ENCODE data around the gene PPP1R13B.

The PPP1R13B gene

DNA sequence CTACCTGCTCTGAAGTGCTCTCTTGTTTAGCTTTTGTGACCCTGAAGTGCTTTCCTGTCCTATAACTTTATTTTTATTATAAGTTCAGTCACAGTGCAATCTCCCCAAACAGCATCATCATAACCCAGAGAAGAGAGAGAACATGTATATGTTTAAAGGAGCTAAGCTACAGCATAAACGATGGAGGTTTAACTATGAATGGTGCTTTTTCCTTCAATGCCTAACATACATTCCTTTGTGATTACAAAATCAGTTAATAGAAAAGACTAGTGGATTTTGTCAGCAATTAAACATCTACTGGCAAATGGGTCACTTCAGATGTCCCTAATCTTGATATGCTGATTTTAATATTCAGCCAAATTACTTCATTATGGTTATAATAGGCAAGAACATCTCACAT lies 85.3 kb downstream of the PPP1R13B start:
- Histone ChIP-seq H3K27me3 (ENCODE audit: control insufficient read depth, insufficient read depth, low read length) (no peaks in the 10 kb centered on the region), H3K9me3 (ENCODE audit: control insufficient read depth, insufficient read depth, low read length) (no peaks in the 10 kb centered on the region), H3K4me1 (ENCODE audit: control insufficient read depth, insufficient read depth, low read length) (peaks cover 2% of the 10 kb centered on the region), H3K9ac (ENCODE audit: low read depth, low read length) (no peak overlapping the region), H3K36me3 (ENCODE audit: control insufficient read depth, insufficient read depth, low read length) (no peaks in the 10 kb centered on the region), H3K4me3 (ENCODE audit: low read depth, low read length) (no peak overlapping the region)

DNA sequence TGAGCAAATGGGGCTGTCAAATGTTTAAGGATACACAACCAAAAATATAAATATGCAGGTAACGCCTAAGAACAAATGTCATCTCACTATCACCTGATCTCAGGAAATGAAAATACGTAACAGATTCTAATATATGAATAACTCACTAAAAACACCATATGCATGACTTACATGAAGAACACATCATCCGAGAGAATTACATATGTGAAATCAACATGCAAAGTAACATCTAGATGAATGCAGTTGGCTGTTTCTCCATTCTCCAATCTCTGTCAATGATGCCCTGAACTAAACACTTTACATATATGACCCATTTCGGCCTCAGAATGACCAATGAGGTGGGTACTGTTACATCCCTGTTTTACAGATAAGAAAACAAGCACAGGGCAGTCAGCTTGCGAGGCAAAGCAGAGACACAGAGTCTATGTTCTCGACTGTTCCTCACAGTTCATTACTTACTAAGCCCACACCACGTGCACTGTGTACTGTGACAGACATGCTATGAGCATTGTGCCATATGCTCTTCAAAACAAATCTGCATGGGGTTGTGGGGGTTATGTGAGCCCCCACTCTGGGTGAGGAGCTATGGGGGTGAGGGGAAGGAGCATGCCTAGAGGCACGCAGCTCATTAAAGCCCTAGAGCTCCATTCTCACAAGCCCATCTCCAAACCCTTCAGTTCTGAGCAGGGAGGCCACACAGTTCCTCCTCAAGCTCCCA lies 89.2 kb downstream of the PPP1R13B start:
- Histone ChIP-seq H3K9ac (ENCODE audit: low read depth, low read length) (no peak overlapping the region), H3K4me3 (ENCODE audit: low read depth, low read length) (no peak overlapping the region), H3K36me3 (ENCODE audit: control insufficient read depth, insufficient read depth, low read length) (no peaks in the 10 kb centered on the region), H3K9me3 (ENCODE audit: control insufficient read depth, insufficient read depth, low read length) (no peaks in the 10 kb centered on the region), H3K27me3 (ENCODE audit: control insufficient read depth, insufficient read depth, low read length) (no peaks in the 10 kb centered on the region), H3K4me1 (ENCODE audit: control insufficient read depth, insufficient read depth, low read length) (peaks cover 2% of the 10 kb centered on the region)

DNA sequence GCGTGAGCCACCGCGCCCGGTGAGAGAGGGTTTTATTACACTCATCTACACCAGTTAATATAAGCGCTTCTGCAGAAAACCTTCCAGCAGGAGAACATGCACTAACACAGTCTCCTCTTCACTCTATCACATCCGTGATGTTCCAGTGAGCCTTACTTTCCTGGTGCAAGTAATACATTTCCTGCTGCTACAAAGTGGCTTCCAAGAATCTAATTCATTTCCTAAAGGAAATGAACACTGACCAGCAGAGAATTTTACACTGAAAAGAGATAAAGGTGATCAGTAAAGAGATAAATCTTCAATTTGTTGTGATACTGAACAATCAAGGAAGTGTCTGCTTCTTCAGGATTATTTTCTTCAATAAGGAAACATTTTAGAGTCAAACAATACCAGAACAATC lies 92.3 kb downstream of the PPP1R13B start:
- Histone ChIP-seq H3K4me3 (ENCODE audit: low read depth, low read length) (no peak overlapping the region), H3K4me1 (ENCODE audit: control insufficient read depth, insufficient read depth, low read length) (no peaks in the 10 kb centered on the region), H3K9me3 (ENCODE audit: control insufficient read depth, insufficient read depth, low read length) (no peaks in the 10 kb centered on the region), H3K36me3 (ENCODE audit: control insufficient read depth, insufficient read depth, low read length) (no peaks in the 10 kb centered on the region), H3K9ac (ENCODE audit: low read depth, low read length) (no peak overlapping the region), H3K27me3 (ENCODE audit: control insufficient read depth, insufficient read depth, low read length) (no peaks in the 10 kb centered on the region)

DNA sequence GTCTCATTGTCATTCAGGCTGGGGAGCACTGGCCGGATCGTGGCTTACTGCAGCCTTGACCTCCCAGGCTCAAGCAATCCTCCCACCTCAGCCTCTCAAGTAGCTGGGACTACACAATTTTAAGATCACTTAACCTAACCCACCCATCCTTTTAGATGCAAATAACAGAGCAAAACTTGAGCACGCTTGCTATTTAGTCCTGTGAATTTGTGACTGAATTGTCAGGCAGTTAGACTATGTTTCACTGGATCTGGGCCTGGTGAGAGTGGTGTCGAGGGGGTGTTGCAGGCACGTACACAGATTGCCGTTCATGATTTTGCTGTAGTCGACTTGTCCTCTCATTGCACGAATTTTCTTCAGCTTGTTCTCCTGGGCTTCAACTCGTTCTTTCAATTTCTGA lies 93.6 kb downstream of the PPP1R13B start:
- no peak overlapping the region for H3K4me3 ChIP-seq (ENCODE audit: low read depth, low read length)
- H3K9ac ChIP-seq (ENCODE audit: low read depth, low read length) = no peak overlapping the region
- H3K36me3 ChIP-seq (ENCODE audit: control insufficient read depth, insufficient read depth, low read length) = no peaks in the 10 kb centered on the region
- no peaks in the 10 kb centered on the region for H3K4me1 ChIP-seq (ENCODE audit: control insufficient read depth, insufficient read depth, low read length)
- H3K9me3 ChIP-seq (ENCODE audit: control insufficient read depth, insufficient read depth, low read length) = no peaks in the 10 kb centered on the region
- H3K27me3 ChIP-seq (ENCODE audit: control insufficient read depth, insufficient read depth, low read length) = no peaks in the 10 kb centered on the region

DNA sequence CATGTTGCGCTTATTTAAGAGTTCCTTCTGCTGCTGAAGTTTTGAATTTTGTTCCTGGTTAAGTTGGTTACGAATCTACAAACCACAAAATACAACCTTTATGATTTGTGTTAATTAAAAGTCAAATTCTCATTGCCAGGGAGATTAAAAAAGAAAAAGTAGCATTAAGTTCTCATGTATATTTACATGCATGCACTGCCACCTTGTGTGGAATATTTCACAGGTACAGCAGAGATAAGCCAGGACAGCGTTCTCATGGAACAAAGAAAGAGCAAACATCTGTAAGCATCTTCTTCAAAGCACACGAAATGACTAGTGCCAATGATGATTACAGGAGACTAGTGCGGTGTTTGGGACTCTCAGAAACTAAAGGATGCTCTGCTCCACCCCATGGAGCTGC lies 97.5 kb downstream of the PPP1R13B start:
- Histone ChIP-seq H3K36me3 (ENCODE audit: control insufficient read depth, insufficient read depth, low read length) (no peaks in the 10 kb centered on the region), H3K9ac (ENCODE audit: low read depth, low read length) (no peak overlapping the region), H3K4me1 (ENCODE audit: control insufficient read depth, insufficient read depth, low read length) (no peaks in the 10 kb centered on the region), H3K9me3 (ENCODE audit: control insufficient read depth, insufficient read depth, low read length) (no peaks in the 10 kb centered on the region), H3K4me3 (ENCODE audit: low read depth, low read length) (no peak overlapping the region), H3K27me3 (ENCODE audit: control insufficient read depth, insufficient read depth, low read length) (no peaks in the 10 kb centered on the region)

DNA sequence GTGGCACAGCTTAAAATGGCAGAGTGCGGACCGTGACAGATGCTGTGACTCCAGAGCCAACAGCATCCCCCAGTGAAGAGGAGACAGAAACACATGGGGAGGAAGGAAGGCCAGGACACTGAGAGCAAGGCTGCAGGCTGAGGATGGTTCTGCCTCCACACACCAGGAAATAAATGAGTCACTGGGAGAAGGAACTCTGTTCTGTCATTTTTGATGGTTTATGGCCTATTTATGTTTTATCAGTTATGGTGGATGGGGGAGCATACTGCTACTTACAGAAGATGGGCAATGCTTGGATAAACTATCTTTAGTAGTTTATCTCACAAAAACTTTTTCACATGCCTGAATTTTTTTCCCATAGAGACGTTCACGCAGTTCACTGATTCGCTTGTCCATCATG lies 97.9 kb downstream of the PPP1R13B start:
- H3K9me3 ChIP-seq (ENCODE audit: control insufficient read depth, insufficient read depth, low read length) = no peaks in the 10 kb centered on the region
- H3K4me1 ChIP-seq (ENCODE audit: control insufficient read depth, insufficient read depth, low read length) = no peaks in the 10 kb centered on the region
- no peaks in the 10 kb centered on the region for H3K27me3 ChIP-seq (ENCODE audit: control insufficient read depth, insufficient read depth, low read length)
- no peak overlapping the region for H3K4me3 ChIP-seq (ENCODE audit: low read depth, low read length)
- H3K9ac ChIP-seq (ENCODE audit: low read depth, low read length) = no peak overlapping the region
- peaks cover 3% of the 10 kb centered on the region for H3K36me3 ChIP-seq (ENCODE audit: control insufficient read depth, insufficient read depth, low read length)

DNA sequence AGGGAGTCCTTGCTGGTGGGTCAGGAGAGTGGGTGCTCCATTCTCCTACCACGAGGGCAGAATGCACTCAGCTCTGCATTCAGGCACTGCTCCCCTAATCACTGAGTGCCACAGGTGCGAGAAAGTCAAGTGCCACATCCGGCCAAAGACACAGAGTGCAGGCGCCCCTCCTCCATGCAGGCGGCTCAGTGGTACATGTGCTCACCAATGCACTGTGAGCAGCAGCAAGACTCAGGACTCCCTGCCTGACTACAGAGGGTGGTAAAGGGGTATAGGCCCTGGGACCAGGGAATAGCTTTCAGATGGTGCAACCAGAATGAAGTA lies 98.9 kb downstream of the PPP1R13B start:
- no peaks in the 10 kb centered on the region for H3K27me3 ChIP-seq (ENCODE audit: control insufficient read depth, insufficient read depth, low read length)
- H3K4me1 ChIP-seq (ENCODE audit: control insufficient read depth, insufficient read depth, low read length) = no peaks in the 10 kb centered on the region
- peaks cover 3% of the 10 kb centered on the region for H3K36me3 ChIP-seq (ENCODE audit: control insufficient read depth, insufficient read depth, low read length)
- H3K9me3 ChIP-seq (ENCODE audit: control insufficient read depth, insufficient read depth, low read length) = no peaks in the 10 kb centered on the region
- H3K9ac ChIP-seq (ENCODE audit: low read depth, low read length) = no peak overlapping the region
- no peak overlapping the region for H3K4me3 ChIP-seq (ENCODE audit: low read depth, low read length)

DNA sequence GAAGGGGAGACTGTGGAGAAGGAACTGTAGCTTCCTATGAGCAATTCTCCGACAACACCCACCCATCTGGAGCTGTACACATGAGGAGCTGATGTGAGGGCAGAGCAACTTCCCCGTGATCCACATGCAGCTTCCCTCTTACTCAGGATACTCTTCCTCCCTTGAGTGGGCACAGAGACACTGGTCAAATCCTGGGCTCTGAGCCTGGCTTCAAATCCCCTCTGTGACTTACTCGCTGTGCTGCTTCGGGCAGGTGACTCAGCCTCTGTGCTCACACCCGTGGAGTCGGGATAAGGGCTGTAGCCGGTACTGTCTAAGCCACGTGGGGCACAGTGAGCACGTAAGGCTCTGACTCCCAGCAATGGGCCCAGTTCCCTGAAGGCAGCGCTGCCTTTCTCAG lies 100.7 kb downstream of the PPP1R13B start:
- Histone ChIP-seq H3K36me3 (ENCODE audit: control insufficient read depth, insufficient read depth, low read length) (peaks cover 3% of the 10 kb centered on the region), H3K4me3 (ENCODE audit: low read depth, low read length) (no peak overlapping the region), H3K27me3 (ENCODE audit: control insufficient read depth, insufficient read depth, low read length) (no peaks in the 10 kb centered on the region), H3K4me1 (ENCODE audit: control insufficient read depth, insufficient read depth, low read length) (no peaks in the 10 kb centered on the region), H3K9me3 (ENCODE audit: control insufficient read depth, insufficient read depth, low read length) (no peaks in the 10 kb centered on the region), H3K9ac (ENCODE audit: low read depth, low read length) (no peak overlapping the region)

DNA sequence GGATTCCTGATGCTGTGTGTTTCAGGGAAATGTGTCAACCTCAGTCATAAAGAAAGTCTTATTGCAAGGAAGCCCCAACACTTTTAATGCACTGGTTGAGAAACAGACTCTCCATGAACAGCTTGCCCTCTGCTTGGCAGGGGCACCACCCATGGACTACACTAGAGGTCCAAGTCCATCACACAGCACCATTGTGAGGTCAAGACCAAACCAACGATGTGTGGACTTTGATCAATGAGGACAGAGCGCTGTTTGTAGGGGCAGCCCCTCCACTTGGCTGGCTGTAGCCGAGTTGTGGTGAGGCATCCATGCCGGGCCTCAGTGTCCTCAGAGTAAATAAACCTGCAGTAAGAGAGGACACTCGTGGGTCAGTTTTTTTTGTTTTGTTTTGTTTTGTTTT lies 102.0 kb downstream of the PPP1R13B start:
- H3K36me3 ChIP-seq (ENCODE audit: control insufficient read depth, insufficient read depth, low read length) = peaks cover 3% of the 10 kb centered on the region
- no peak overlapping the region for H3K9ac ChIP-seq (ENCODE audit: low read depth, low read length)
- H3K9me3 ChIP-seq (ENCODE audit: control insufficient read depth, insufficient read depth, low read length) = no peaks in the 10 kb centered on the region
- no peaks in the 10 kb centered on the region for H3K4me1 ChIP-seq (ENCODE audit: control insufficient read depth, insufficient read depth, low read length)
- H3K4me3 ChIP-seq (ENCODE audit: low read depth, low read length) = no peak overlapping the region
- H3K27me3 ChIP-seq (ENCODE audit: control insufficient read depth, insufficient read depth, low read length) = no peaks in the 10 kb centered on the region

DNA sequence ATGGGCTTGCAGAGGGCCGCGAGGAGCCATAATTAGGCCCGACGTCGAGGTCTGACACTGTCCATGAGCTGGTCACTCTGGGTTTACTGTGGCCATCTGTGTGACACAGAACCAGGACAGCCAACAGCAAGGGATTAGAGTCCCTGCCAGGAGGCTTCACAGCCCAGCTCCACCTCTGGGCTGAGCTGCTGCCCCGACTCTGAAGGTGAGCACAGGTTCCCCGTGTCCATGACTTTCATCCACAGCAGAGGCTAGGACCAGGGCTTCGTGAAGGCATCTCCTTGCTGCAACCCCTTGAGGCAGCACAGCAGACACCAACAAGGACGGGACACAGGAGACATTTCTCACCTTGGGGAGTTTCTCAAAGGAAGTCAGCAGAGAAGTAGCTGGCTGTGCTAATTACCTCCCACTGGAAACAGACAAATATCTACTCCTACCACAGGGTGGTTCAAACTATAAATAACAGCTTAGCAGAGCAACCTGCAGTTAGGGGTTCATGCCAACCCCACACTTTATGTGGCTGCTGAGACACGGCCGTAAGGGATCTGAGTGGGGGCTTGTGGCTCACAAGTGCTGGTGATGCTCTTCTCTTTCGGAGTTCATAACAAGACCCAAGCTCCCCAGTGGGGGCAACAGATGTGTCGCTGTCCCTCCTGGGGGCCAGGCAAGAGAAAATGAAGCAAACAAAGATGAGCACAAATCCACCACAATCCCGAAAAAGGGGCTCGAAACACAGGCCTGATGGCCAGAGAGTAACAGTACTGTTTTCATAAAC lies 102.6 kb downstream of the PPP1R13B start:
- Histone ChIP-seq H3K9ac (ENCODE audit: low read depth, low read length) (no peak overlapping the region), H3K4me1 (ENCODE audit: control insufficient read depth, insufficient read depth, low read length) (no peaks in the 10 kb centered on the region), H3K27me3 (ENCODE audit: control insufficient read depth, insufficient read depth, low read length) (no peaks in the 10 kb centered on the region), H3K36me3 (ENCODE audit: control insufficient read depth, insufficient read depth, low read length) (peaks cover 3% of the 10 kb centered on the region), H3K4me3 (ENCODE audit: low read depth, low read length) (no peak overlapping the region), H3K9me3 (ENCODE audit: control insufficient read depth, insufficient read depth, low read length) (no peaks in the 10 kb centered on the region)

DNA sequence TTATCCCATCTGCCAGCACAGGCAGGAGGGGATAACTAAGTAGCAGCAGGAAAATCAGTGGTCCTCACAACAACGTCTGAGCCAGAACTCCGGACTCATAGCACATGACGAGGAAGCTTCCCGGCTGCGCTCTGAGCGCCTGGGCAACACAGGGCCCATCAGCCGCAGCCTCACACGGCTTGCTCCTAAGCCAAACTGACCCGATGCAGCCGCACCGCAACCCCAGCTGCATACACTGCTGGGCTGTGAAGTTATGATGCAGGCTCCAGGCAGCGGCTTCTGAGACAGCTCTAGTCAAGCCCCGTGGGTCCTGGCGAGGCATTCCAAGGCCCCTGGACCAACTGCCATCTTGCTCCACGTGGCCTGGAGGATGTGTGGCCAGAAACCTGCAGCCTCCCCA lies 103.7 kb downstream of the PPP1R13B start:
- Histone ChIP-seq H3K27me3 (ENCODE audit: control insufficient read depth, insufficient read depth, low read length) (no peaks in the 10 kb centered on the region), H3K4me3 (ENCODE audit: low read depth, low read length) (no peak overlapping the region), H3K9me3 (ENCODE audit: control insufficient read depth, insufficient read depth, low read length) (no peaks in the 10 kb centered on the region), H3K4me1 (ENCODE audit: control insufficient read depth, insufficient read depth, low read length) (no peaks in the 10 kb centered on the region), H3K36me3 (ENCODE audit: control insufficient read depth, insufficient read depth, low read length) (peaks cover 5% of the 10 kb centered on the region), H3K9ac (ENCODE audit: low read depth, low read length) (no peak overlapping the region)

DNA sequence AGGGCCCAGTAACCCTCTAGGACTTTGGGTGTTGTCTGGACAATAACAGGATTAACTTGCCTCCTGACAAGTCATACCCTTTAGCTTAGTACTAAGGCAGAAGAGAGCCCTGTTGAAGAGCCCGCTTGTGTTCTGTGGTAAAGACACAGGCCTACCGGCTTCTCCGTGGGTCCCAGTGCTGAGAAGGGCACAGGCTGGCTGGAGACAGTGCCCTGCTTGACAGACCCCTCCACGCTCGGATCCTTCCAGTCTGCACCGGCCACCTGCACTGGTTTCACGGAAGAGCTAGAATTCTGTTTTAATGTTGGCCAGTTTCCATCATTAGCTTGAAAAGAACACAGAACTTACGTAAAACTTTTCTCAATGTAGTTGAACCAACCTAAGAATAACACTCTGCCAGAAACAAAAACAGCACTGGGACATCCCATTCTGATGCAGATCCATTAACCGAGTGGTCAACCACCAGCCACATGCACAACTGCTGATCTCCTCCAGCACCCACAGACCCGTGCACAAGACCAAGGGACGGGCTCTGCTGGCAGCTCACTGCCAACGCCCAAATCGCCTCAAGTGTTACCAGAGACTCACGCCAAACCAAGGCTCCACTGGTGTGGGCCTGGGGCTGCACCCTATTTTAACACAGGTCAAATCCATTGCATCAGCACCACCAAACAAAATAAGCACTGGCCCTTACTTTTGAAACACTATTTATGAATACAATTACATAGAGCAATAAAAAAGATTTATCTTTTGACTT lies 104.7 kb downstream of the PPP1R13B start:
- H3K9ac ChIP-seq (ENCODE audit: low read depth, low read length) = no peak overlapping the region
- H3K36me3 ChIP-seq (ENCODE audit: control insufficient read depth, insufficient read depth, low read length) = peaks cover 9% of the 10 kb centered on the region
- no peak overlapping the region for H3K4me3 ChIP-seq (ENCODE audit: low read depth, low read length)
- H3K9me3 ChIP-seq (ENCODE audit: control insufficient read depth, insufficient read depth, low read length) = no peaks in the 10 kb centered on the region
- no peaks in the 10 kb centered on the region for H3K27me3 ChIP-seq (ENCODE audit: control insufficient read depth, insufficient read depth, low read length)
- H3K4me1 ChIP-seq (ENCODE audit: control insufficient read depth, insufficient read depth, low read length) = no peaks in the 10 kb centered on the region

All from iPS-15b (cell line).